PFSK-1 (cell line): Measurements from ENCODE around the gene WNT2B.

Experiments used
- FOXP2 ChIP-seq: optimal IDR thresholded peaks from 2 replicates; pipeline ENCODE3; 2011; ENCODE audit warnings: borderline replicate concordance, control low read depth, inconsistent platforms; ENCODE audit not compliant: insufficient read depth; ENCODE audit errors: extremely low read length, extremely low read depth
- POLR2AphosphoS5 ChIP-seq: IDR thresholded peaks from 2 replicates; pipeline ENCODE4 v1.6.1; 2012; ENCODE audit warnings: low read depth, mild to moderate bottlenecking, control low read depth, low read length, moderate library complexity
- REST ChIP-seq, 2 experiments: IDR thresholded peaks; 2 replicates each; pipeline versions ENCODE4 v1.6.1 to v1.8.0; 2011 to 2012; ENCODE audit warnings: low read depth in 2 of 2, low read length in 2 of 2, control low read depth in 1 of 2, inconsistent platforms in 1 of 2, mild to moderate bottlenecking in 1 of 2, moderate library complexity in 1 of 2; ENCODE audit not compliant: insufficient read depth in 1 of 2
- SIN3A ChIP-seq: IDR thresholded peaks from 2 replicates; pipeline ENCODE4 v1.6.1; 2012; ENCODE audit warnings: mild to moderate bottlenecking, low read length, moderate library complexity, borderline replicate concordance; ENCODE audit not compliant: insufficient read depth
- TAF1 ChIP-seq: IDR thresholded peaks from 2 replicates; pipeline ENCODE4 v1.6.1; 2012; ENCODE audit warnings: low read length, control low read depth, borderline replicate concordance; ENCODE audit not compliant: insufficient read depth

- TF ChIP-seq POLR2AphosphoS5 (no peak), TAF1 (no peak), REST (IDR thresholded peaks at IDR 0.05; ENCODE audit: insufficient read depth in 1 of 2, low read depth in 2 of 2, low read length in 2 of 2) (no peak), SIN3A (no peak), FOXP2 (no peak)
Measured at GRCh38 chr1:112514901-112515300, 6.1 kb downstream of the WNT2B start.
